ENCODE measurements around the gene ACSS1.

Gene ACSS1

GRCh38 chr20:25077610-25078169 is 19.8 kb upstream of the ACSS1 start:
- DNase-seq: peak; percentile 47

GRCh38 chr20:25076731-25077609 is 19.0 kb upstream of the ACSS1 start:
- peak; percentile 99 for DNase-seq

- DNase-seq: no peak
These were observed 18.3 kb upstream of the ACSS1 start for GRCh38 chr20:25076201-25076600.

- DNase-seq: no peak
These were observed 15.6 kb upstream of the ACSS1 start for GRCh38 chr20:25073544-25073943.

GRCh38 chr20:25072226-25072811 is 14.4 kb upstream of the ACSS1 start:
- DNase-seq: no peak

GRCh38 chr20:25071734-25072133 is 13.8 kb upstream of the ACSS1 start:
- DNase-seq: no peak

- no peak for DNase-seq
These were observed 13.0 kb upstream of the ACSS1 start for GRCh38 chr20:25070821-25071473.

GRCh38 chr20:25067102-25067987 is 9.4 kb upstream of the ACSS1 start:
- DNase-seq: no peak

GRCh38 chr20:25066386-25066785 is 8.4 kb upstream of the ACSS1 start:
- peak; percentile 78 for DNase-seq

GRCh38 chr20:25065625-25066338 is 7.8 kb upstream of the ACSS1 start:
- peak; percentile 70 for DNase-seq

GRCh38 chr20:25065072-25065624 is 7.2 kb upstream of the ACSS1 start:
- DNase-seq: no peak

- DNase-seq: no peak
These were observed 6.7 kb upstream of the ACSS1 start for GRCh38 chr20:25064561-25065071.

GRCh38 chr20:25063981-25064380 is 6.0 kb upstream of the ACSS1 start:
- no peak for DNase-seq

- no peak for DNase-seq
These were observed 5.6 kb upstream of the ACSS1 start for GRCh38 chr20:25063546-25063945.

- DNase-seq: no peak
These were observed 4.9 kb upstream of the ACSS1 start for GRCh38 chr20:25062841-25063240.

GRCh38 chr20:25061821-25062530 is 4.0 kb upstream of the ACSS1 start:
- no peak for DNase-seq

GRCh38 chr20:25061103-25061799 is 3.3 kb upstream of the ACSS1 start:
- no peak for DNase-seq

- no peak for DNase-seq
These were observed 2.0 kb upstream of the ACSS1 start for GRCh38 chr20:25059866-25060465.

Data from RPMI8226 (cell line).